ENCODE measurements around the gene NUCB1. TPM values are rescaled to one million over a fixed set of nuclear protein-coding genes. Genes with fewer than 3 reads are reported as not detected.

Gene NUCB1
- total and polyA plus RNA-seq, 9 of the 15 experiments (the other 6 are each of a cell fraction or from before 2014, with no cell fraction given) = 3.1 to 153 (median 71.7) TPM

- Histone ChIP-seq H3K79me2 (ENCODE audit: control insufficient read depth, insufficient read depth, low read length) (peaks cover 4% of the 10 kb centered on the region; the same call in 2 of the 3 replicates), H3K9ac (ENCODE audit: insufficient read depth in 1 of 2, low read depth in 2 of 2, low read length in 2 of 2) (no peak overlapping the region), H3K9me1 (ENCODE audit: control insufficient read depth, insufficient read depth, low read length) (no peaks in the 10 kb centered on the region), H4K20me1 (replicated peaks; ENCODE audit: control insufficient read depth, insufficient read depth, low read length) (no peaks in the 10 kb centered on the region), H3K9me3 (replicated peaks; ENCODE audit: control insufficient read depth, insufficient read depth, low read depth, low read length) (no peaks in the 10 kb centered on the region), H2AFZ (ENCODE audit: low read depth, low read length) (no peak overlapping the region), H3K4me1 (replicated peaks in 1 of 2; ENCODE audit: control insufficient read depth in 2 of 2, insufficient read depth in 2 of 2, low read length in 2 of 2) (peaks cover 21 to 63% of the 10 kb centered on the region in 2 experiments), H3K27me3 (ENCODE audit: control insufficient read depth in 2 of 2, insufficient read depth in 2 of 2, low read length in 2 of 2) (no peaks in the 10 kb centered on the region), H3K36me3 (ENCODE audit: control insufficient read depth, insufficient read depth, low read length) (no peaks in the 10 kb centered on the region), H3K4me2 (ENCODE audit: insufficient read depth, low read length) (no peak overlapping the region), H3K27ac (ENCODE audit: extremely low read depth, low read depth, low read length) (no peak overlapping the region), H3K4me3 (no peak overlapping the region)
- CTCF ChIA-PET (ENCODE audit: low intra/inter-chr PET ratio) = no interaction called here
- no peak for DNase-seq (ENCODE audit: extremely low read depth in 1 of 4, low spot score in 3 of 4)
- in situ Hi-C loops (cut with MboI) (no loop called here), intact Hi-C loops (cut with micrococcal nuclease) (no loop called here)
- WGBS (ENCODE audit: insufficient coverage, low coverage, missing lambda C conversion rate) = 65% methylated on average over 7 of the region's 7 CpGs
- ATAC-seq = no peak
- FAIRE-seq = no peak
- BruUV-seq (replicated peaks) = no TSS peak
- TF ChIP-seq GTF2F1 (IDR thresholded peaks at IDR 0.05; ENCODE audit: low read depth, low read length) (no peak), PHB (CRISPR knock-in tag; IDR thresholded peaks at IDR 0.05) (no peak), GABPB1 (CRISPR knock-in tag; IDR thresholded peaks at IDR 0.05) (no peak), TCFL5 (CRISPR knock-in tag; conservative IDR thresholded peaks at IDR 0.05) (no peak), CHD2 (IDR thresholded peaks at IDR 0.05; ENCODE audit: low read depth, low read length) (no peak), ZNF384 (IDR thresholded peaks at IDR 0.05; ENCODE audit: low read depth, low read length) (no peak), ZNF124 (CRISPR knock-in tag; IDR thresholded peaks at IDR 0.05) (no peak), ZNF778 (CRISPR knock-in tag; IDR thresholded peaks at IDR 0.05) (no peak), SLC30A9 (CRISPR knock-in tag; IDR thresholded peaks at IDR 0.05) (no peak), KDM4B (IDR thresholded peaks at IDR 0.05; ENCODE audit: borderline replicate concordance in 2 of 2, low read depth in 1 of 2) (no peak), NFRKB (IDR thresholded peaks at IDR 0.05; ENCODE audit: low read depth) (no peak), ASH1L (IDR thresholded peaks at IDR 0.05; ENCODE audit: borderline replicate concordance, low read depth, partially characterized antibody) (no peak), BRF1 (IDR thresholded peaks at IDR 0.05; ENCODE audit: borderline replicate concordance, extremely low read depth, insufficient read length) (no peak), ZNF277 (CRISPR knock-in tag; IDR thresholded peaks at IDR 0.05; ENCODE audit: borderline replicate concordance) (no peak), TEAD1 (CRISPR knock-in tag; IDR thresholded peaks at IDR 0.05) (no peak), MEF2A (IDR thresholded peaks at IDR 0.05; ENCODE audit: control insufficient read depth, low read depth, low read length) (no peak), ATF6 (CRISPR knock-in tag; IDR thresholded peaks at IDR 0.05) (no peak), ZNF23 (CRISPR knock-in tag; IDR thresholded peaks at IDR 0.05) (no peak)
- POLR2A ChIA-PET = interaction anchor here (3.9 kb wide), 1 partner anchor 13 kb away, joined by 96 read pairs; the partner anchor contains the start of gene PPP1R15A
These were observed 37.3 kb upstream of the NUCB1 start for GRCh38 chr19:48862827-48863226.
